IPS-20b (cell line): ENCODE results near the gene FRAS1.
"Not testable (repeated sequence)": the region's sequence is repeated elsewhere in the genome, so short reads cannot be mapped to it uniquely, and the experiment has no call there.

Experiments
- H3K27ac ChIP-seq: one replicate; pipeline ENCODE4 v1.5.1; 2013; ENCODE audit warnings: low read length
- H3K27me3 ChIP-seq: 2 replicates; pipeline ENCODE4 v1.6.1; 2013; ENCODE audit warnings: mild to moderate bottlenecking, low read length, inconsistent platforms; ENCODE audit not compliant: insufficient read depth
- H3K36me3 ChIP-seq: 2 replicates; pipeline ENCODE4 v1.6.1; 2013; ENCODE audit warnings: low read depth, mild to moderate bottlenecking, inconsistent platforms, low read length, moderate library complexity; ENCODE audit not compliant: insufficient read depth
- H3K4me1 ChIP-seq: 2 replicates; pipeline ENCODE4 v1.6.1; 2013; ENCODE audit warnings: mild to moderate bottlenecking, control low read depth, inconsistent platforms, low read length, moderate library complexity; ENCODE audit not compliant: insufficient read depth
- H3K4me3 ChIP-seq: 2 replicates; pipeline ENCODE4 v1.5.1; 2013; ENCODE audit warnings: mild to moderate bottlenecking, low read length, inconsistent platforms
- H3K9ac ChIP-seq: 2 replicates; pipeline ENCODE4 v1.6.1; 2013; ENCODE audit warnings: low read depth, mild to moderate bottlenecking, inconsistent platforms, low read length, moderate library complexity
- H3K9me3 ChIP-seq: 2 replicates; pipeline ENCODE4 v1.6.1; 2013; ENCODE audit warnings: mild to moderate bottlenecking, low read depth, low read length, inconsistent platforms; ENCODE audit not compliant: insufficient read depth

Gene FRAS1

DNA sequence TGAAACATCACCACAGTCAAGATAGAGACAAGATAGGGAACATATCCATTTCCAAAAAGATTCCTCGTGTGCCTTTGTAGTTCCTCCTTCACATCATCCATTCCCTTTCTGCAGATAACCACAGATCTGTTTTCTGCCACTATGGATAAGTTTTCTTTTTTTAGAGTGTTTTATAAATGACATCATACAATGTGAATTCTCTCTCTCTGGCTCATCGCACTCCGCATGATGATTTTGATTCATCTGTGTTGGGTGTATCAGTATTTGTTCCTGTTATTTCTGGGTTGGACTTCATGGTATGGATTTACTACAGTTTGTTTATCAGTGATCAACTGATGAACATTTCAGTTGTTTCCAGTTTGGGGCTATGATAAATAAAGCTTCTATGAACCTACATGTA lies 471.2 kb downstream of the FRAS1 start:
- H3K9ac ChIP-seq: no peak overlapping the region
- no peak overlapping the region for H3K4me3 ChIP-seq
- H3K27ac ChIP-seq: no peak overlapping the region
- H3K9me3 ChIP-seq: no peaks in the 10 kb centered on the region
- H3K4me1 ChIP-seq: no peaks in the 10 kb centered on the region
- no peaks in the 10 kb centered on the region for H3K27me3 ChIP-seq
- peaks cover 60% of the 10 kb centered on the region for H3K36me3 ChIP-seq

DNA sequence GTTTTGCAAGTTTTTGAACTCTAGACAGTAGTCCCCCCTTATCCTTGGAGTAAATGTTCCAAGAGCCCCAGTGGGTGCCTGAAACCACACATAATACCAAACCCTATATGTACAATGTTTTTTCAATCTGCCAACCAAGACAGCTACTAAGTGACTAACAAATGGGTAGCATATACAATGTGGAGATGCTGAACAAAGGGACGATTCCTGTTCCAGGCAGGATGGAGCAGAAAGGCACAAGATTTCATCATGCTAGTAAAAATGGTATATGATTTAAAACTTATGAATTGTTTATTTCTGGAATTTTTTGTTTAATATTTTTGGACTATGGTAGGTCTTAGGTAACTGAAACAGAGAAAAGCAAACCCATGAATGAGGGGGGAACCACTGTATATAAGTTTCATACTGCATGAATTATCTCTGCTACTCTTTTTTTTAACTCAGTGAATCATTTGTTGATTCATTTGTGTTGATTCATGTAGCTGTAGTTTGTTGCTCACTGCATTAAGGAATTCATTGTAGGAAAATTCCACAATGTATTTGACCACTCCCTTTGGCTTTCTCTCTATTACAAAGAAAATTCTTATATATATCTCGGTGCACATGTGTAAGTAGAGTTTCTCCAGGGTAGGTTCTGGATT lies 472.6 kb downstream of the FRAS1 start:
- Histone ChIP-seq H3K4me3 (no peak overlapping the region), H3K9me3 (no peaks in the 10 kb centered on the region), H3K27ac (no peak overlapping the region), H3K9ac (no peak overlapping the region), H3K4me1 (no peaks in the 10 kb centered on the region), H3K36me3 (peaks cover 54% of the 10 kb centered on the region), H3K27me3 (no peaks in the 10 kb centered on the region)

DNA sequence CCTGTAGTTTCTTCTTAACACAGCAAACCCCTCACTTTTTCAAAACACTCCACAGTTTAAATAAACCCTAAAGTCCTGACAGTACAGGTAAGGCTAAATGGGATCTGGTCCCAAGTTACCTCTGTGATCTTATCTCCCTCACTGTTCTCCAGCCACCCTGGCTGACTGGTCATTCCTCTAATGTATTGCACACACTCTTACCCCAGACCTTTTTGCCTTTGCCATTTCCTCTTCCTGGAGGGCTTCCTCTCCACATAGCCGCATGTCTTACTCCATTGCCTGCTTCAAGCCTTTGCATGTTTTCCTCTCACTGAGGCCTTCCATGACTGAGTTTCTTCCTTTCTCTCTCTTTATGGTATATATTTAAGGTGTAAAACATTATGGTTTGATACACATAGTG lies 474.9 kb downstream of the FRAS1 start:
- H3K9ac ChIP-seq: no peak overlapping the region
- H3K27me3 ChIP-seq: no peaks in the 10 kb centered on the region
- no peak overlapping the region for H3K4me3 ChIP-seq
- H3K36me3 ChIP-seq: peaks cover 54% of the 10 kb centered on the region
- no peaks in the 10 kb centered on the region for H3K9me3 ChIP-seq
- no peak overlapping the region for H3K27ac ChIP-seq
- no peaks in the 10 kb centered on the region for H3K4me1 ChIP-seq

DNA sequence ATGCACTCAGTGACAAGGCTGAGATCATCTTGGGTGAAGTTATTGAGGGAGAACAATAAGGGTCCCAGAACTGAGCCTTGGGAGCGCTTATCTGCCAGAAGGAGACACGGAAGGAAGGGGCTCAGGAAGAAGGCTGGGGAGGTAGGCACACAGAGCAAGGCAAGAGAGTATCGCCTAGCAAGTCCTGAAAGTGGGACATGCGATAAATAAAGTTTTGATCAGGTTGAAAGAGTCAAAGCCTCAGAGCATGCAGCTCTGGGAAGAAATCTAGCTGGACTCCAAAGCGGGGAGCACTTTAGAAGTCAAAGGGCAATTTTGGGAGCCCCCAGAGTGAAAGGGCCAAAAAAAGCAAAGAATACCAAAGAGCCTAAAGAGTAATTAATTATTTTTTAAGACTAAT lies 476.7 kb downstream of the FRAS1 start:
- Histone ChIP-seq H3K27me3 (no peaks in the 10 kb centered on the region), H3K27ac (no peak overlapping the region), H3K4me3 (no peak overlapping the region), H3K9ac (no peak overlapping the region), H3K36me3 (peaks cover 51% of the 10 kb centered on the region), H3K4me1 (no peaks in the 10 kb centered on the region), H3K9me3 (no peaks in the 10 kb centered on the region)

DNA sequence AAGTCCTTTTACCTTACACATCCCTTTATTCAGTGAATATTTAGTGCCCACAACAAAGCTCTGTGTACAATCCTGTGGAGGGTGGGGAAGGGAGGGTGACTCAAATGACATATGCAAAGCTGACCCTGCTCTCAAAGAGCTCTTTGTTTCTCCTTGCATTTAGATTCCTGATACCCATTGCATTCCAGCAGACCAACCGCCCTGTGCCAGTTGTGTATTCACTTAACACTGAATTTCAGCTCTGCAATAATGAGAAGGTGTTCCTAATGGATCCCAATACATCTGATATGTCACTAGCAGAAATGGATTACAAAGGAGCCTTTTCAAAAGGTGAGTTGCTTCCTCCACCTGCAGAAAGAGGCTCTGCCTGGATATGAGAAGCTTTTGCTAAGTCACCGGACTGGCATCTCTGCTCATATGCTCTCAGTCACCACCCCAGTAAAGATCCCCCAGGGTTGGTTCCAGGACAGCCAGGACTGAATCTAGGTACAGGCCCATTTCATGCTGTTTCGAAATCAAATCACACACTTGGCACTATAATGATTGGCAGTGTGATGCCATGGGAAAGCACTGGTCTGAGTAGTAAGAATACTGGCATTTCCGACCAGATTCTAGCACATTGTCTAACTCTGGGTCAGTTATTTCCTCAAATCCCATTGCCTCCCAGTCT lies 477.3 kb downstream of the FRAS1 start:
- Histone ChIP-seq H3K27me3 (no peaks in the 10 kb centered on the region), H3K27ac (no peak overlapping the region), H3K4me3 (no peak overlapping the region), H3K4me1 (no peaks in the 10 kb centered on the region), H3K36me3 (peaks cover 54% of the 10 kb centered on the region), H3K9ac (no peak overlapping the region), H3K9me3 (no peaks in the 10 kb centered on the region)

DNA sequence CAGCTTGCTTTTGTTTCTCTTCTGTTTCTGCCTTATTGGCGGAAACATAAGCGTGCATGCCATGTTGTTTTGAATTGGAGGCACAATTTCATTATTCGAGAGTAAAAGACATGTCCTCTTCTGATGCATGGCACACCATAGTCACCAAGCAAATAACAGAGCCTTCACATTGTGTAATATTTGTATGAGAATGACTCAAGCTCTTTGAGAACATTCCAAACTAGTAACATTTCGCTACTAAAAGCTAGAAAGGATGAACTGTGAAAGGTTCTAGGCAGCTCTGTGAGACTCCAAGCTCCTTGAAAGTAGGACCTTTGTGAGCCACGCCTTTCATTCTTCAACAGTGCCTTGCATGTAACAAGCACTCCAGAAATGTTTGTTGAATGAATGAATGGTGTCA lies 485.2 kb downstream of the FRAS1 start:
- Histone ChIP-seq H3K4me1 (peaks cover 5% of the 10 kb centered on the region; the same call in 1 of the 2 replicates), H3K9ac (no peak overlapping the region), H3K27ac (no peak overlapping the region), H3K4me3 (no peak overlapping the region), H3K9me3 (no peaks in the 10 kb centered on the region), H3K36me3 (peaks cover 47% of the 10 kb centered on the region), H3K27me3 (no peaks in the 10 kb centered on the region)

DNA sequence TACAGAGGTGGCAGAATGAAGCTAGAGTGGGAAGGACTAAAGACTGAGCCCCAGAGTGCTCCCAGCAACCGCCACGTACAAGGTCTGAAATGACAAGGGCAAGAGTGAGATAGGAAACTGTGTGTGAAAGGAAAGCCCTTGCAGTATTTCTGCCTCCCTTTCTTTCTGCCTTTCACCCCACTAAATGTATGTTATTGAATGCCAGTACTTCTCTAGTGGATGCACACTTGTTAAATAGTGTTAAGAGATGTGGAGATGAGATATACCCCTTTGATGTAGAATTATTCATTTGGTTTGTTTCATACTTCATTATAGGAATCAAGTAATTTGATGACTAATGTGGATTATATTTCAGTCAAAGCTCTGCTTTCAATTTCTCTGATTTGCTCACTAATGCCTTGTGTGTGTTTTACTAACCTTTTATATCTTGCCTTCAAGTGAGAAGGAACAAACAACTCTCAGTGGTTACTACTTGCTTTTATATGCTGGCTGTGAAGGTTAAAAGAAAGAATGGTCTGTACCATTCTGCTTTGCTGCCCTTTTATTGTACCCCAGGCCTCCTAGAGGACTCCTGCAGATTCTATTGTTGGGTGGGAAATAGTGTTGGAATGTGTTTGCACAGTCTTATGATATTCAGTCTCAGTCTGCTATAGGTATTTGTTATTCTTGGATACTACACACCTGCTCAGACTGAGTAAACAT lies 486.5 kb downstream of the FRAS1 start:
- H3K4me1 ChIP-seq: peaks cover 5% of the 10 kb centered on the region; the same call in 1 of the 2 replicates
- no peak overlapping the region for H3K4me3 ChIP-seq
- no peaks in the 10 kb centered on the region for H3K9me3 ChIP-seq
- no peak overlapping the region for H3K9ac ChIP-seq
- no peaks in the 10 kb centered on the region for H3K27me3 ChIP-seq
- no peak overlapping the region for H3K27ac ChIP-seq
- H3K36me3 ChIP-seq: peaks cover 37% of the 10 kb centered on the region

DNA sequence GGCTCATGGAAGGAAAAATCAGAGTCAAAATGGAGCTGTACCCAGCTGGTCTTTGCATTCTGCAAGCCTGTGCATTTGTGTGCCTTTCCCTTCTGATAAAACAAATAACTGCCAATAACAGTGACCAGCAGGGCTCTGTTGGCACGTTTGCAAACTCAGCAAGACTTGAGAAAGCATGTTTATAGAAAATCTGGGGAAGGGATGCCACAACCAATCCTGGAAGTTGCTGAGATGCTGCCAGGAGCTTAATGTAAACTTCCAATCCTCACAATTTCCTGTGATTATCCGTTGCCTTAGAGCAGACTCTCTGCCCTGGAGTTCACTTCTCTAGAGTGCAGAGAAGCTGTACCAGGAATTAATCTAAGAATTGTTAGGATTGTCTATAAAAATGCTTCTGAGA lies 487.6 kb downstream of the FRAS1 start:
- H3K27me3 ChIP-seq: peaks cover 3% of the 10 kb centered on the region; the same call in 1 of the 2 replicates
- peaks cover 6% of the 10 kb centered on the region; the same call in 1 of the 2 replicates for H3K4me1 ChIP-seq
- H3K9me3 ChIP-seq: no peaks in the 10 kb centered on the region
- H3K4me3 ChIP-seq: no peak overlapping the region
- no peak overlapping the region for H3K27ac ChIP-seq
- H3K36me3 ChIP-seq: peaks cover 28% of the 10 kb centered on the region
- H3K9ac ChIP-seq: no peak overlapping the region

DNA sequence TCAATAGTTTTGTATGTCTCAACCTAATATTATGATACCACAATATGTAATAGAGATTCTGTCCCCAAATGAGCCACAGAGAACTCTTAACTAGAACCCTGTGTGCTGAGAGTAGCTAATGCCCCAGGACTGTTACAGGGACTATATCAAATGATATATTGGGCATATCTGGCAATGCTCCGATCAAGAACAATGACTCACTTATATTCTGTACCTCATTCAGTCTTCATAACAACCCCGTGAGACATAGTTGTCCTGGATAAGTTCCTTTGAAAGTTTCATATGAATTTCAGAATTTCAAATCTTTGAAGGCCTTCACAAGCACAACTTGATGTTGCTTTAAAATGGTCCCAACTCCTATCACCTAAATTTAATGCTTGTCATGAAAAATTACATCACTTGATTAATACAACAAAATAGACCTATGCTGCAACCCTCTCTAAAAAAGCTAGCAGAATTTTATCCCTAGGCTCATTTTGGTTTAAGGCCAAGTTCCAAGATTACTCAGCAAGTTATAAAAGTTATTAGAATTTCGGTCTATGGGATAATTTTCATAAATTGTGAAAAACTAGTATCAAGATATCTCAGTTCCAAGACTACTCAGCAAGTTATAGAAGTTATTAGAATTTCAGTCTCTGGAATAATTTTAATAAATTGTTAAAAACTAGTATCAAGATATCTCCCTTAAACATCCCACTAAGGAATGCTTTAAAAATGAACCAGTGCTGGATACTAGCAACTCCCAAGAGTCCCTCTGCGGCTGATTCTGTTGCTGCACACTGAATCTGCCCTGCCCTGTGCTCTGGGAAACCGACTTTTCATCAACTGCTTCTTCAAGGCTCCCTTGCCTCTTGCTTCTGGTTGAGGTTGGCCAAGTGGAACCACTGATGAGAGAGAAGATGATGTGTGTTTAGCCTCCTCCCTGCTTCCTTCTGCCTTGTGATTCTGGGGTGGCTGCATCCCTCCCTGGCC lies 488.4 kb downstream of the FRAS1 start:
- H3K36me3 ChIP-seq: peaks cover 19% of the 10 kb centered on the region
- H3K4me1 ChIP-seq: peaks cover 9% of the 10 kb centered on the region; the same call in 1 of the 2 replicates
- H3K9me3 ChIP-seq: no peaks in the 10 kb centered on the region
- no peak overlapping the region for H3K9ac ChIP-seq
- no peak overlapping the region for H3K4me3 ChIP-seq
- peaks cover 12% of the 10 kb centered on the region; the same call in 1 of the 2 replicates for H3K27me3 ChIP-seq
- H3K27ac ChIP-seq: no peak overlapping the region

DNA sequence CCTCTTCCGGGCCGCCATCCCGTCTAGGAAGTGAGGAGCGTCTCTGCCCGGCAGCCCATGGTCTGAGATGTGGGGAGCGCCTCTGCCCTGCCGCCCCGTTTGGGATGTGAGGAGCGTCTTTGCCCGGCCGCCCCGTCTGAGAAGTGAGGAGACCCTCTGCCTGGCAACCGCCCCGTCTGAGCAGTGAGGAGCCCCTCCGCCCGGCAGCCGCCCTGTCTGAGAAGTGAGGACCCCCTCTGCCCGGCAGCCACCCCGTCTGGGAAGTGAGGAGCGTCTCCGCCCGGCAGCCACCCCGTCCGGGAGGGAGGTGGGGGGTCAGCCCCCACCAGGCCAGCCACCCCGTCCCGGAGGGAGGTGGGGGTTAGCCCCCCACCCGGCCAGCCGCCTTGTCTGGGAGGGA lies 490.8 kb downstream of the FRAS1 start:
- peaks cover 12% of the 10 kb centered on the region; the same call in 1 of the 2 replicates for H3K4me1 ChIP-seq
- not testable (repeated sequence) for H3K27ac ChIP-seq, H3K4me3 ChIP-seq, H3K36me3 ChIP-seq, H3K9me3 ChIP-seq, H3K9ac ChIP-seq
- peaks cover 35% of the 10 kb centered on the region for H3K27me3 ChIP-seq

DNA sequence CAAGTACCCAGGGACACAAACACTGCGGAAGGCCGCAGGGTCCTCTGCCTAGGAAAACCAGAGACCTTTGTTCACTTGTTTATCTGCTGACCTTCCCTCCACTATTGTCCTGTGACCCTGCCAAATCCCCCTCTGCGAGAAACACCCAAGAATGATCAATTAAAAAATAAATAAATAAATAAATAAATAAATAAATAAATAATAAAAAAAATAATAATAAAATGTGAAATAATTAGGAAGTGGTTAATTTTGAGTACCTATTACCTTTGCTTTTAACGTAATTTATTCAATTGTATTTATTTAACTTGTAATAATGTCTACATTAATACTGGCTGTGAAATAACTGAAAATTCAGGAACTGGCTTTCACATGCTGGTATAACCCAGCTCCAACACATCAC lies 491.8 kb downstream of the FRAS1 start:
- not testable (repeated sequence) for H3K9me3 ChIP-seq, H3K4me1 ChIP-seq, H3K27ac ChIP-seq, H3K36me3 ChIP-seq, H3K4me3 ChIP-seq, H3K9ac ChIP-seq
- peaks cover 39% of the 10 kb centered on the region for H3K27me3 ChIP-seq
